Activated naive CD4-positive, alpha-beta T cell treated with Interleukin-2 at 50 U/mL for 16 hours (primary cell): ENCODE measurements around the gene SNAPC1.

Source experiments
- DNase-seq: peaks from one replicate; pipeline ENCODE4 v3.0.0-alpha.2; 2020

Gene SNAPC1

GRCh38 chr14:61813096-61813606, 50.9 kb downstream of the SNAPC1 start:
- DNase-seq: no peak

GRCh38 chr14:61822458-61822857, 60.2 kb downstream of the SNAPC1 start:
- no peak for DNase-seq

- no peak for DNase-seq
Measured at GRCh38 chr14:61832783-61833182, 70.6 kb downstream of the SNAPC1 start.

- no peak for DNase-seq
Measured at GRCh38 chr14:61836184-61836583, 74.0 kb downstream of the SNAPC1 start.

GRCh38 chr14:61836807-61837206, 74.6 kb downstream of the SNAPC1 start:
- no peak for DNase-seq

- DNase-seq: peak; percentile 74
Measured at GRCh38 chr14:61837336-61838229, 75.4 kb downstream of the SNAPC1 start.

GRCh38 chr14:61838661-61839245, 76.5 kb downstream of the SNAPC1 start:
- no peak for DNase-seq

GRCh38 chr14:61839507-61839906, 77.3 kb downstream of the SNAPC1 start:
- no peak for DNase-seq

GRCh38 chr14:61841145-61841544, 78.9 kb downstream of the SNAPC1 start:
- no peak for DNase-seq
